Fibroblast of skin of scalp (primary cell): Measurements from ENCODE around the gene CCDC33.

ENCODE experiments used
- DNase-seq: peaks from one replicate; pipeline ENCODE4 v3.0.0-alpha.2; 2013

The CCDC33 gene

GRCh38 chr15:74259292-74259648 lies 23.1 kb downstream of the CCDC33 start:
- no peak for DNase-seq

GRCh38 chr15:74259821-74260607 lies 23.9 kb downstream of the CCDC33 start:
- no peak for DNase-seq

GRCh38 chr15:74261041-74261440 lies 24.9 kb downstream of the CCDC33 start:
- no peak for DNase-seq

- no peak for DNase-seq
Observed at GRCh38 chr15:74261685-74262084, 25.6 kb downstream of the CCDC33 start.

GRCh38 chr15:74262151-74262550 lies 26.0 kb downstream of the CCDC33 start:
- no peak for DNase-seq

- no peak for DNase-seq
Observed at GRCh38 chr15:74262625-74263024, 26.5 kb downstream of the CCDC33 start.

GRCh38 chr15:74263466-74263865 lies 27.3 kb downstream of the CCDC33 start:
- DNase-seq, result no peak

- DNase-seq, result no peak
Observed at GRCh38 chr15:74264081-74264501, 28.0 kb downstream of the CCDC33 start.

GRCh38 chr15:74265046-74265639 lies 29.0 kb downstream of the CCDC33 start:
- peak; percentile 45 for DNase-seq

- DNase-seq, result no peak
Observed at GRCh38 chr15:74268020-74268419, 31.9 kb downstream of the CCDC33 start.

GRCh38 chr15:74269362-74270035 lies 33.4 kb downstream of the CCDC33 start:
- no peak for DNase-seq

GRCh38 chr15:74270155-74270554 lies 34.0 kb downstream of the CCDC33 start:
- no peak for DNase-seq

GRCh38 chr15:74270854-74271520 lies 34.9 kb downstream of the CCDC33 start:
- DNase-seq, result no peak

GRCh38 chr15:74272812-74273211 lies 36.7 kb downstream of the CCDC33 start:
- no peak for DNase-seq

GRCh38 chr15:74274470-74275038 lies 38.4 kb downstream of the CCDC33 start:
- no peak for DNase-seq

- DNase-seq, result no peak
Observed at GRCh38 chr15:74275957-74276356, 39.8 kb downstream of the CCDC33 start.

- DNase-seq, result no peak
Observed at GRCh38 chr15:74276560-74276959, 40.4 kb downstream of the CCDC33 start.

GRCh38 chr15:74277242-74277810 lies 41.2 kb downstream of the CCDC33 start:
- DNase-seq, result no peak

- DNase-seq, result no peak
Observed at GRCh38 chr15:74278207-74278606, 42.1 kb downstream of the CCDC33 start.

- no peak for DNase-seq
Observed at GRCh38 chr15:74281147-74282133, 45.3 kb downstream of the CCDC33 start.

GRCh38 chr15:74283368-74283767 lies 47.2 kb downstream of the CCDC33 start:
- no peak for DNase-seq
